Osteoblast (primary cell): ENCODE data around the gene HOPX. TPM values are rescaled to one million over a fixed set of nuclear protein-coding genes. Genes with fewer than 3 reads are reported as not detected.
"Not testable (repeated sequence)": the region's sequence is repeated elsewhere in the genome, so short reads cannot be mapped to it uniquely, and the experiment has no call there.

Experiments used
- DNase-seq: peaks from one replicate; pipeline ENCODE4 v3.0.0; 2011; ENCODE audit warnings: low spot score, mixed read lengths; ENCODE audit not compliant: insufficient read length; ENCODE audit errors: missing footprints
- H2AFZ ChIP-seq: 2 replicates; pipeline ENCODE4 v1.6.0; 2011; ENCODE audit warnings: mild to moderate bottlenecking, low read length
- H3K27ac ChIP-seq: 2 replicates; pipeline ENCODE4 v1.5.1; 2011; ENCODE audit warnings: mild to moderate bottlenecking, low read depth, low read length, moderate library complexity
- H3K27me3 ChIP-seq: 2 replicates; pipeline ENCODE4 v1.6.0; 2012; ENCODE audit warnings: mild to moderate bottlenecking, control low read depth, inconsistent platforms, low read length, moderate library complexity; ENCODE audit not compliant: insufficient read depth
- H3K36me3 ChIP-seq: 2 replicates; pipeline ENCODE4 v1.5.1; 2011; ENCODE audit warnings: mild to moderate bottlenecking, low read length, control low read depth, moderate library complexity; ENCODE audit not compliant: insufficient read depth
- H3K4me1 ChIP-seq: 2 replicates; pipeline ENCODE4 v1.5.1; 2011; ENCODE audit warnings: mild to moderate bottlenecking, low read length, control low read depth, moderate library complexity; ENCODE audit not compliant: insufficient read depth
- H3K4me2 ChIP-seq: 2 replicates; pipeline ENCODE4 v1.6.0; 2011; ENCODE audit warnings: mild to moderate bottlenecking, low read length; ENCODE audit not compliant: insufficient read depth
- H3K4me3 ChIP-seq: fragments of 200-600 bp; sonication (generic); 3 replicates; pipeline ENCODE4 v1.5.1; 2012; ENCODE audit warnings: mild to moderate bottlenecking, low read length, inconsistent platforms; ENCODE audit not compliant: insufficient read depth
- H3K79me2 ChIP-seq: 2 replicates; pipeline ENCODE4 v1.6.0; 2012; ENCODE audit warnings: mild to moderate bottlenecking, low read length, control low read depth, inconsistent platforms; ENCODE audit not compliant: insufficient read depth
- H3K9me3 ChIP-seq: 2 replicates; pipeline ENCODE4 v1.5.1; 2011; ENCODE audit warnings: low read depth, low read length, control low read depth
- H4K20me1 ChIP-seq: 2 replicates; pipeline ENCODE4 v1.6.0; 2012; ENCODE audit warnings: mild to moderate bottlenecking, low read length, control low read depth; ENCODE audit not compliant: insufficient read depth
- total RNA-seq: library from RNA; depleted of rRNA; stranded (reverse); fragments of >200 nt; gene quantifications from 2 replicates; pipeline ENCODE4 v1.2.3, GENCODE V29; 2012
- TF ChIP-seq, protein P1 (sequence below): IDR thresholded peaks from 2 replicates; pipeline ENCODE4 v1.5.1; 2011; ENCODE audit warnings: mild to moderate bottlenecking, low read depth, low read length, moderate library complexity; ENCODE audit errors: extremely low read depth

The HOPX gene
- total RNA-seq, 1 donor: 0.36 TPM

DNA sequence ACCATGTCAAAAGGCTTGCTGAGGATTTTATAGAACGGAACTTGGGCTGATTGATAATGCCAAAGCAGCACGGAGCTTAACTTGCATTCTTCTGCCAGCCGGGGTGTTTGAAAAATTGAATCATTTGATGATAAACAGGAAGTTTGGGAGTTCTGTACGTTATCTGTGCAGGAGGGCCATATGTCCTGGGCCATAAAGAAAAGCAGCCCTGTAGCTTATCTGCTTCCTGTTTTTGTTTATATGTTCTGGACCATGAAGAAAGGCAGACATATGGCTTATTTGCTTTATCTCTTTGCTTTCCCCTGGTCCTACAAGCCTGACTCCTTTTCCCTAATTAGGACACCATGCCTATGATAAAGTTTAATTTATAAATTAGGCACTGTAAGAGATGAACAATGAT lies 62.4 kb downstream of the HOPX start:
- DNase-seq: no peak
- Histone ChIP-seq H3K27me3 (peaks cover 18% of the 10 kb centered on the region), H3K36me3 (no peaks in the 10 kb centered on the region), H3K4me1 (no peaks in the 10 kb centered on the region), H4K20me1 (no peaks in the 10 kb centered on the region), H3K4me2 (no peak overlapping the region), H2AFZ (no peak overlapping the region), H3K9me3 (no peaks in the 10 kb centered on the region), H3K4me3 (no peak overlapping the region), H3K27ac (no peak overlapping the region), H3K79me2 (no peaks in the 10 kb centered on the region)
- TF ChIP-seq, protein P1, sequence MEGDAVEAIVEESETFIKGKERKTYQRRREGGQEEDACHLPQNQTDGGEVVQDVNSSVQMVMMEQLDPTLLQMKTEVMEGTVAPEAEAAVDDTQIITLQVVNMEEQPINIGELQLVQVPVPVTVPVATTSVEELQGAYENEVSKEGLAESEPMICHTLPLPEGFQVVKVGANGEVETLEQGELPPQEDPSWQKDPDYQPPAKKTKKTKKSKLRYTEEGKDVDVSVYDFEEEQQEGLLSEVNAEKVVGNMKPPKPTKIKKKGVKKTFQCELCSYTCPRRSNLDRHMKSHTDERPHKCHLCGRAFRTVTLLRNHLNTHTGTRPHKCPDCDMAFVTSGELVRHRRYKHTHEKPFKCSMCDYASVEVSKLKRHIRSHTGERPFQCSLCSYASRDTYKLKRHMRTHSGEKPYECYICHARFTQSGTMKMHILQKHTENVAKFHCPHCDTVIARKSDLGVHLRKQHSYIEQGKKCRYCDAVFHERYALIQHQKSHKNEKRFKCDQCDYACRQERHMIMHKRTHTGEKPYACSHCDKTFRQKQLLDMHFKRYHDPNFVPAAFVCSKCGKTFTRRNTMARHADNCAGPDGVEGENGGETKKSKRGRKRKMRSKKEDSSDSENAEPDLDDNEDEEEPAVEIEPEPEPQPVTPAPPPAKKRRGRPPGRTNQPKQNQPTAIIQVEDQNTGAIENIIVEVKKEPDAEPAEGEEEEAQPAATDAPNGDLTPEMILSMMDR: no peak

DNA sequence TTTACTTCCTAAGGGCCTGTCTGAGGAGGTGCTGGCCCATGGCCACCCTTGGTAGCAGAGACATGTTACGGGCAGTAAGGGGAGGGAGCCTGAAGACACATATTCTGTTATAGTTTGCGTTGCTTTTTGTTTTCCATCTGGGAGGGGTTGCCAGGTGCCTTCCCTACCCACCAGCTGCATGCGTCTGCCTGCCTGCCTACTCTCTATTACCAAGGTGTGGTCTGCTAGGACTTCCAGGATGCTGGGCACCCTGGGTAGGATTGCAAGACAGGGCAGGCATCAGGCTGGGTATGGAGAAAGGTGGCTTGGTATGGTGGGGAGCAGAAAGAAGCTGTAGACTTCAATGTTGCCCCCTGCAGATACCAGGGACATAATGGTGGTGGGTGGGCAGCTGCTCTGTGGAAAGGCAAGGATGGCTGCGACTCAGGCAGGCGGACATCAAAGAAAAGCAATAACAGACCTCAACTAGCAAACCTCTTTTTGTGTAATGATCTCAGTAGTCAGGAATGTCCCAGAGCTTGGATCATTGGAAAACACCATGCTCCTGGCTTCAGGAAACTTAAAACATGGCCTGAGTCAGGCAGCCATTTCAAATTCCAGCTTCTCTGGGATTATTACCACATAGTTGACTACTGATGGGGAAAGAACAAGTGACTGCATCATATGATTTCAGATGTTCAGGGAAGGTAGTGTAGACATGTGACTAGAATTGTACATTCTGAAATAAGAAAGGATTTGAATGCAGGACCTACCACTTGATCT lies 67.8 kb downstream of the HOPX start:
- Histone ChIP-seq H3K4me2 (no peak overlapping the region), H3K4me3 (no peak overlapping the region), H3K79me2 (no peaks in the 10 kb centered on the region), H3K27me3 (peaks cover 18% of the 10 kb centered on the region), H3K4me1 (peaks cover 5% of the 10 kb centered on the region), H3K36me3 (no peaks in the 10 kb centered on the region), H3K27ac (no peak overlapping the region), H3K9me3 (no peaks in the 10 kb centered on the region), H4K20me1 (no peaks in the 10 kb centered on the region), H2AFZ (peak overlapping the region; percentile 15)
- TF ChIP-seq, protein P1: no peak
- peak; percentile 83 for DNase-seq

DNA sequence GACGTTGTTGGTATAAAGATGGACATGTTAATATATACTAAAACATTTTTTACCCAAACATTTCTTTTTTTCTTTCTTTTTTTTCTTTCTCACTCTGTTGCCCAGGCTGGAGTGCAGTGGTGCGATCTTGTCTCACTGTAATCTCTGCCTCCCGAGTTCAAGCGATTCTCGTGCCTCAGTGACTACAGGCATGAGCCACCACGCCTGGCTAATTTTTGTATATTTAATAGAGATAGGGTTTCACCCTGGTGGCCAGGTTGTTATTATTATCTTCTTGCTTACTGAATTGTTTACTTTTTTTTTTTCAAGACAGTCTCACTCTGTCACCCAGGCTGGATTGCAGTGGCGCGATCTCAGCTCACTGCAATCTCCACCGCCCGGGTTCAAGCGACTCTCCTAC lies 68.8 kb downstream of the HOPX start:
- Histone ChIP-seq H3K36me3 (no peaks in the 10 kb centered on the region), H3K79me2 (no peaks in the 10 kb centered on the region), H3K4me1 (peaks cover 5% of the 10 kb centered on the region), H3K27ac (no peak overlapping the region), H3K27me3 (peaks cover 13% of the 10 kb centered on the region), H3K9me3 (no peaks in the 10 kb centered on the region), H3K4me2 (no peak overlapping the region), H2AFZ (no peak overlapping the region), H4K20me1 (no peaks in the 10 kb centered on the region), H3K4me3 (no peak overlapping the region)
- no peak for DNase-seq
- TF ChIP-seq, protein P1: no peak

DNA sequence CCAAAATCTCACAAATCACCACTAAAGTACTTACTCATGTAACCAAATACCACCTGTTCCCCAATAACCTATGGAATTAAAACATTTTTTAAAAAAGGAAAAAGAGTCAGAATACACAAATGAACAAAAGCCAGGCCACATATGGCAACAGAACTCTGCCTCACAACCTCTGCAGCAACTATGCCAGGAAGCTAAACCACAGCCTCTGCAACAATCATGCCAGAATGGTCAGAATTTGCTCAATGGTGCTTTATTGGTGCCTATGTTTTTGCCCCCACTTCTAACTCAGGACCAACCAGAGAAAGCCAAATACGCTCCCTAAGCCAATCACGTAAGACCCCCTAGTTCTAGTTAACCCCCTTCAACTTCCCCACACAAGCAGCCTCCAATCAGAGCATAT lies 69.6 kb downstream of the HOPX start:
- Histone ChIP-seq H3K9me3 (no peaks in the 10 kb centered on the region), H3K27ac (no peak overlapping the region), H3K36me3 (no peaks in the 10 kb centered on the region), H2AFZ (no peak overlapping the region), H3K27me3 (peaks cover 20% of the 10 kb centered on the region), H3K4me2 (no peak overlapping the region), H3K4me1 (peaks cover 5% of the 10 kb centered on the region), H3K4me3 (no peak overlapping the region), H3K79me2 (no peaks in the 10 kb centered on the region), H4K20me1 (no peaks in the 10 kb centered on the region)
- TF ChIP-seq, protein P1: no peak
- no peak for DNase-seq

DNA sequence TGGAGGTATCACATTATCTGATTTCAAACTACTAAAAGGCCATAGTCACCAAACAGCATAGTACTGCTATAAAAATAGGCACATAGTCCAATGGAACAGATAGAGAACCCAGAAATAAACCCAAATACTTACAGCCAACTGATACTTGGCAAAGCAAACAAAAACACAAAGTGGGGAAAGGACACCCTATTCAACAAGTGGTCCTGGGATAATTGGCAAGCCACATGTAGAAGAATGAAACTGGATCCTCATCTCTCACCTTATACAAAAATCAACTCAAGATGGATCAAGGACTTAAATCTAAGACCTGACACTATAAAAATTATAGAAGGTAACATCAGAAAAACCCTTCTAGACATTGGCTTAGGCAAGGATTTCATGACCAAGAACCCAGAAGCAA lies 70.9 kb downstream of the HOPX start:
- peaks cover 18% of the 10 kb centered on the region for H3K27me3 ChIP-seq
- H2AFZ ChIP-seq, H4K20me1 ChIP-seq, DNase-seq, H3K79me2 ChIP-seq, H3K9me3 ChIP-seq, H3K36me3 ChIP-seq, H3K4me1 ChIP-seq, H3K27ac ChIP-seq, H3K4me3 ChIP-seq, H3K4me2 ChIP-seq: not testable (repeated sequence)
